Neuron (in vitro differentiated cells): Measurements from ENCODE around the gene XPNPEP2.

ENCODE experiments used
- H2AFZ ChIP-seq: one replicate; pipeline ENCODE4 v1.6.1; 2013; ENCODE audit warnings: low read depth, mild to moderate bottlenecking, inconsistent platforms, low read length, moderate library complexity
- H3K27me3 ChIP-seq: one replicate; pipeline ENCODE4 v1.6.1; 2013; ENCODE audit warnings: low read length; ENCODE audit not compliant: insufficient read depth
- H3K36me3 ChIP-seq: one replicate; pipeline ENCODE4 v1.6.1; 2013; ENCODE audit warnings: low read length; ENCODE audit not compliant: insufficient read depth
- H3K4me1 ChIP-seq: one replicate; pipeline ENCODE4 v1.6.1; 2013; ENCODE audit warnings: low read length; ENCODE audit not compliant: insufficient read depth
- H3K4me3 ChIP-seq: 2 replicates; pipeline ENCODE4 v1.5.1; 2013; ENCODE audit warnings: mild to moderate bottlenecking, low read length, moderate library complexity
- H3K9me3 ChIP-seq: one replicate; pipeline ENCODE4 v1.6.1; 2013; ENCODE audit warnings: low read length

XPNPEP2 gene

DNA sequence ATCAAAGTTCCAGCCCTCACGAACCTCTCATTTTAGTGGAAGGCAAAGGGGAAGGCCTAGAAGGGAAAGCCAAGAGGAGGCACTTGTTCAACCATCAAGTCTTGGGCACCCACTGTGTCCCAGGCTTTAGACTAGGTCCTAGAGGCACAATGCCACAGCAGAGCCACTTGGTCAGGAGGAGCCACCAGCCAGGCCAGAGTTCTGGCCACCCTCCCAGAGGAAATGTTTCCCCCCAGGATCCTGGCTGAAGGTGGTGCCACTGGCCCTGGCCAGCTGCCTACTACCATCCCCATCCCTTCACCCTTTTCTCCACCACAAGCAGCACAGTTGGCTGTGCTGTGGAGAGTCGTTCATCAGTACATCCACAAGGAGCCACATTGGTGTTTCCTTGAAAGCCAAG lies 34.3 kb upstream of the XPNPEP2 start:
- H3K36me3 ChIP-seq: no peaks in the 10 kb centered on the region
- H3K27me3 ChIP-seq: no peaks in the 10 kb centered on the region
- no peaks in the 10 kb centered on the region for H3K9me3 ChIP-seq
- no peaks in the 10 kb centered on the region for H3K4me1 ChIP-seq
- no peak overlapping the region for H3K4me3 ChIP-seq
- no peak overlapping the region for H2AFZ ChIP-seq

DNA sequence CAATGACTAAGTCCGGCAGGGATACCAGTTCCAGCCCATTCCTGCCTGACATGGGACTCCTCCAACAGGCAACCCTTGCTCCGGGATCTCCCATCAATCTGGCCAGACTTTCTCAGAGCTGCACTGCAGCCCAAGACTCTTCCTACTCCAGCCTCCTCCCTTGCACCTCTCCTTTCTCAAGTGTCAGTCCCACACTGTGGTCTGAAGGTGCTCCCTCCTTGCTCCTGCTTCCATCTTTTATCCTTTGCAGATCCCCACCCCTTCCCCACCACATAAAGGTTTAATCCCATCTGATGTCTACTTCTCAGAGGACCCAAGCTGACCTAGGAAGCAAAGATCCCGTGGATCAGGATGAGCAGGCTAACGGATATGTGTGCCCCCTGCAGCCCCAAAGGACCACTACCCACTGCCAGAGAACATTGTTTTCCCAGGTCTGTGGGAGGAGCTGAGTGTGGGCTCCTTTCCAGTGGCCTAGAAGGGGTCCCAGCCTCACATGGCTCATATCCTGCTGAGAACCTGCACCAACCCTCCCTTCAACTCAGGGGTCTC lies 33.3 kb upstream of the XPNPEP2 start:
- Histone ChIP-seq H3K9me3 (no peaks in the 10 kb centered on the region), H3K27me3 (no peaks in the 10 kb centered on the region), H3K36me3 (no peaks in the 10 kb centered on the region), H3K4me1 (no peaks in the 10 kb centered on the region), H3K4me3 (no peak overlapping the region), H2AFZ (no peak overlapping the region)

DNA sequence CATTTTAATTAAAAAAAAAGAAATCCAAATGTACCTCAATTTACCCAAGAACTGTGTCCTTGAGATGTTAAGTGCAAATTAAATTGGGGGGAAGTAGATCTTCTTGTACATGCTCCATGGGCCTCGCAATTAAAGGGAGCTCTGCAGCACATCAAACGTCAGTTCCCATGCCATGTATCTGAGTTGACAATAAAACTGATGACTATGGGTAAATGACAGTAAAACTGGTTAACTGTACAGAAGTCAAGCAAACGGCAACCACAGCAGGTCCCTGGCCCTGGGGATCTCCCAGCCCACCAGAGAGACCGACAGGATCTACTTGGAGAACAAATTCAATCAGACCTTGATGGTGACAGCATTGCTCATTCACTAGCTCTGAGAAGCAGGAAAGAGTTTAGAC lies 32.8 kb upstream of the XPNPEP2 start:
- no peak overlapping the region for H2AFZ ChIP-seq
- H3K9me3 ChIP-seq: no peaks in the 10 kb centered on the region
- H3K27me3 ChIP-seq: no peaks in the 10 kb centered on the region
- H3K4me1 ChIP-seq: no peaks in the 10 kb centered on the region
- H3K4me3 ChIP-seq: no peak overlapping the region
- no peaks in the 10 kb centered on the region for H3K36me3 ChIP-seq

DNA sequence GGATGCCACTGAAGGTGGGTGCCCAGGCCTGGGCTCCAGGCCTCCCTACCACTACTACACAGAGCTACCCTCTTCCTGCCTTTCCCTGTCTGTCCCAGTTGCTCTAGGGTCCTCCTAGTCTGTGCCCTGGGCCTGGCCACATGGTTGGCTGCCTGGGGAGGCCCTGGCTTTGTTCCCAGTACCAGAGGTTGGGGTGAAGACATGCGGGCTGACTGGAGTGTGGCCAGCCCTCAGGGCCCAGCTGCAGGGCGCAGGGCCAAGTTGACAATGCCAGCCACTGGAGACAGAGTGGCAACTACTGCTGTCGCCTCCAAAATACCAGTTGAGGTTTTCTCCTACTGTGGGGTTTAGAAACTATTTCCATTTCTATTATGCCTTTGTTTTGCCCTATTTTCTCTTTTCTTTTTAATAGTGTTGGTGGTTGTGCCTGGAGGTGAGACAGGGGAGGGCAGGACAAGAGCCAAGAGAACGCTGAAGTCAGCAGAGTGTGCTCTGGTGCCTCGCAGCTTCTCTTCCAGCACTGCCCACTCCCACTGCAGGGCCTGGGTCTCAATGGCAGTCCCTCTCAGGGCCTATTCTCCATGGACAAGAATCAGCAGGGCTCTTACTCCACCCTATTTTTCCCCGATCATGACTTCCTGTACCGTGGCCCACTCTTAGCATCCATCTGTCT lies 32.2 kb upstream of the XPNPEP2 start:
- H3K36me3 ChIP-seq: no peaks in the 10 kb centered on the region
- H2AFZ ChIP-seq: no peak overlapping the region
- no peaks in the 10 kb centered on the region for H3K4me1 ChIP-seq
- H3K9me3 ChIP-seq: no peaks in the 10 kb centered on the region
- no peaks in the 10 kb centered on the region for H3K27me3 ChIP-seq
- H3K4me3 ChIP-seq: no peak overlapping the region

DNA sequence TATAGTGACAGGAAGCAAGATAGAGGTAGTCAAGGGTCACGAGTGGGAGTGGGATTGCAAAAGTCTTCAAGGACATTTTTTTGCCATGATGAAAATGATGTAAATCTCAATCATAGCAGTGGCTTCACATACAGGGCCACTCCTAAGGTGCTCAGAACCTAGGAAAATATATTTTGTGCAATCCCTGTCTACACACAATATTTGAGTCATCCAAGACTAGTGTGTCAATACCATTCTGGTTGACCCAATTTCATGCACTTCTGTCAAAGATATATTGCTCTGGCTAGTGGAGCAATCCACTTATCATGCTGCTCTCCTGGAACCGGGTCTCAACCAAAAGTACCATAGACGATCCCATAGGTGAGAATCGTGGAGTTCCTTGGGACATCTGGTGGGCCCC lies 24.2 kb upstream of the XPNPEP2 start:
- Histone ChIP-seq H3K4me1 (no peaks in the 10 kb centered on the region), H3K27me3 (no peaks in the 10 kb centered on the region), H3K9me3 (no peaks in the 10 kb centered on the region), H3K4me3 (no peak overlapping the region), H2AFZ (no peak overlapping the region), H3K36me3 (no peaks in the 10 kb centered on the region)

DNA sequence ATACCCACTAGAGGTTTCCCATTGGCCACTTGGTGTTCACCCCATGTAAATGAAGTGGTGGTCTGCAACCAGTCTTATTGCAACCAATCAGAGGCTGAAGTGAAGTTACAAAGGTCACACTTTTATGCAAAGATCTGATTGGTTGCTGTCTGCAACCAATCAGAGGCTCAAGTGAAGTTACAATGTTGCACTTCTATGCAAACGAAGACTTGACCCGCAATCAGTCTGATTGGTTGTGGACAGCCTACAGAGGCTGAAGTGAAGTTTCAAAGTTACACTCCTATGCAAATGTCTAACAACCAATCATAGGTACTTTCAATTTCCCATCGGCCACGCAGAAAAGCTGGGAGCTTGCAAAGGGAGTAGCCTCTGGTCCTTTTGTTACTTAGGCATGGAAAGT lies 22.3 kb upstream of the XPNPEP2 start:
- no peaks in the 10 kb centered on the region for H3K36me3 ChIP-seq
- no peak overlapping the region for H2AFZ ChIP-seq
- H3K4me3 ChIP-seq: no peak overlapping the region
- no peaks in the 10 kb centered on the region for H3K4me1 ChIP-seq
- H3K9me3 ChIP-seq: no peaks in the 10 kb centered on the region
- no peaks in the 10 kb centered on the region for H3K27me3 ChIP-seq

DNA sequence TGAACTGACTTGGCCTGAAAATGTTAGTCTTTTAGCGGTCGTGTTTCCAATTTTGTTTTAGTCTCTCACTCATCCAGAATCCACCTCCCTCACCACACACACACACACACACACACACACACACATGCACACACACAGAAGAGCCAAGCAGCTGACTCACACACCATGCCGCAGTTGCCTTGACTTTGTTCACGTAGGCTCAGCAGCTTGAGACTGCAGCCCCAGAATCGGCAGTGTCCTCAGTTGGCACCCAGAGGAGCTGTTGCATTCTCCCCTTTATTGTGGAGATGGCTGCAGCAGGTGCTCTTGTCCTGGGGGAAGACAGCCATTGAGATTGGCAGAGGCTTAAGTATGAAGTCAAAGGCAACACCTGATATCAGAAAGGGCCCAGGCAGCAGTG lies 20.9 kb upstream of the XPNPEP2 start:
- H3K9me3 ChIP-seq: no peaks in the 10 kb centered on the region
- no peaks in the 10 kb centered on the region for H3K27me3 ChIP-seq
- H2AFZ ChIP-seq: no peak overlapping the region
- no peak overlapping the region for H3K4me3 ChIP-seq
- no peaks in the 10 kb centered on the region for H3K4me1 ChIP-seq
- no peaks in the 10 kb centered on the region for H3K36me3 ChIP-seq

DNA sequence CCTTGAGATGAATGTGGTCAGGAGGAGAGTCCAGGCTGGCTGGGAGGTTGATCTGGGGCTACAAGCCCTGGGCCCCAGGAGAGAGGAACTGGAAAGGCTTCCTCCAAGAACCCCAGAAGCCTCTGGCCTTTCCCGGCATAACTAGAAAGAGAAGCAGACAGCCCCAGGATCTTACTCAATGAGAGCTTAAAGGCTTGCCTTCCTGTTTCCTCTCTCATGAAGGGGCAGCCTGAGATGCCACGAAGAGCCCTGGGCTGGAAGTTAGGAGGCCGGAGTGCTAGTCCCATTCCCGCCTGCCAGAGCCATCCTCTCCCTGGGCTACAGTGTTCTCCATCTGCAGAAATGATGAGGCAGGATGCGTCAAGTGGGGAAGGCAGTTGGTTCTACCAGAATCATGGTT lies 20.1 kb upstream of the XPNPEP2 start:
- H3K36me3 ChIP-seq: no peaks in the 10 kb centered on the region
- no peak overlapping the region for H2AFZ ChIP-seq
- H3K9me3 ChIP-seq: no peaks in the 10 kb centered on the region
- H3K27me3 ChIP-seq: no peaks in the 10 kb centered on the region
- H3K4me3 ChIP-seq: no peak overlapping the region
- no peaks in the 10 kb centered on the region for H3K4me1 ChIP-seq

DNA sequence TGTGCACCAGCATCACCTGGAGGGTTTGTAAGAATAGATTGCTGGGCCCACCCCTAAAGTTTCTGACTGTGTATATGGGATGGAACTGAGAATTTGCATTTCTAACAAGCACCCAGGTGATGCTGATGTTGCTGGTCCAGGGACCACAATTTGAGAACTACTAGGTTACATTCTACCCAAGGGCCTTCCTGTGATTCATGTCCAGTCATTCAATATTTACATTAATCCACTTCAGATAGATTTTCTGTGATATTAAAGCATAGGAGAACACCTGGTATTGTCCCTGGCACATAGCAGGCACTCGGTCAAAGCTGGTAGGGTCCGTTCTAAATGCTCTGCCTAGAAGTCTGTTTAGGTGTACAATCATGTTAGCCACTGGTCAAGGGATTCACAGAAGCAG lies 19.5 kb upstream of the XPNPEP2 start:
- Histone ChIP-seq H3K4me3 (no peak overlapping the region), H2AFZ (no peak overlapping the region), H3K9me3 (no peaks in the 10 kb centered on the region), H3K36me3 (no peaks in the 10 kb centered on the region), H3K27me3 (no peaks in the 10 kb centered on the region), H3K4me1 (no peaks in the 10 kb centered on the region)

DNA sequence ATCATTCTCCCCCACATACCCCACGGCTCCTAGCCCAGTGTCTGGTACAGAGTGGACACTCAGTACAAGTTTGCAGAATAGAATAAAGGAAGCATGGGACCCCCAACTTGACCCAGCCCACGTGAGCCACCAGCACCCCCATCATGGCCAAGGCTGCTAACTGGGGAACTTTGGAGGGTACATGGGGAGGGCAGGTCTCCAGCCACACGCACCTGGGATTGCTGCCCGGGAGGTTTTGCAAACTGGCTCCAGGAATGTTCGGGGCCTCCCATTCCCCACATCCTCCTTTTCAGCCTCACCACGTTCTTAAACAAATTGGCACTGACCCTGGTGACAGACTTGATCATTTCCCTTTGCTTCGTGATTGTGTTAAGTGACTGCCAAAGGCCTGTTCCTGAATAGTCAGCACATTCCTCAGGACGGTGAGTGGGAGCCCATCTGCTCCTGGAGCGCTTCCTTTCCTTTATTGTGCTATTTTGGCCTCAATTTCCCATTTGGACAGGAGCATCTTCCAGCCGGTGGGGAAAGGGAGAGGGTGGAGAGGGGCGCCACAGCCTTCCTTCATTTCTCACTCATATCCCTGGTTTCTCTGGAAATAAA lies 18.7 kb upstream of the XPNPEP2 start:
- no peak overlapping the region for H3K4me3 ChIP-seq
- no peaks in the 10 kb centered on the region for H3K9me3 ChIP-seq
- no peaks in the 10 kb centered on the region for H3K27me3 ChIP-seq
- no peak overlapping the region for H2AFZ ChIP-seq
- no peaks in the 10 kb centered on the region for H3K36me3 ChIP-seq
- no peaks in the 10 kb centered on the region for H3K4me1 ChIP-seq

DNA sequence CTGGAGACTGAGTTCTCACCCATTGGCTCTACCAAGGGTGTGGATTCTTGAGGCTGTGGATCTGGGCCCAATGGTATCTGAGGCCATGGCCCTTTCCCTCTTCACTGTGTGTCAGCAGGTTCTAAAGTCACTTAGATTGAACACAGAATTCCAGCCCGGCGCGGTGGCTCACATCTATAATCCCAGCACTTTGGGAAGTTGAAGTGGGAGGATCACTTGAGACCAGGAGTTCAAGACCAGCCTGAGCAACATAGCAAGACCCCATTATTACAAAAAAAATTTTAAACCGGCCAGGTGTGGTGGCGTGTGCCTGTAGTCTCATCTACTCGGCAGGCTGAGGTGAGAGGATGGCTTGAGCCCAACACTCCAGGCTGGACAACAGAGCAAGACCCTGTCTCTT lies 18.0 kb upstream of the XPNPEP2 start:
- Histone ChIP-seq H3K9me3 (no peaks in the 10 kb centered on the region), H3K27me3 (no peaks in the 10 kb centered on the region), H3K36me3 (no peaks in the 10 kb centered on the region), H2AFZ (no peak overlapping the region), H3K4me1 (no peaks in the 10 kb centered on the region), H3K4me3 (no peak overlapping the region)

DNA sequence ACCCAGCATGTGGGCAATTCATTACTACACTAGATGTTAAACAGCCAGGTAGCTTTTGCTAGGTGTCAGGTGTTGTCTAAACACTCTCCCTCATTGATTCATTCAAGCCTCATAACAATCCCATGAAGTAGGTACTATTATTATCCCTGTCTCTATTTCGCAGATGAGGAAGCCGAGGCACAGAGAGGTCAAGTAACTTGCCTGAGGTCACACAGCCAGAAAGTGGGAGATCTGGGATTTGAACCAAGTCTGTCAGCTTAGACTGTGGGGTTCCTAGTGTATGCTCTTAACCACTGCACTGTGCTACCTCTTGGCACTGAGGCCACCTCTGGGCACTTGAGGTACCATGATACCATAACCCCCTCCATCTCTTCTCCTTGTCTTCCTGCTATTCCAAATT lies 17.4 kb upstream of the XPNPEP2 start:
- Histone ChIP-seq H2AFZ (no peak overlapping the region), H3K4me3 (no peak overlapping the region), H3K4me1 (no peaks in the 10 kb centered on the region), H3K9me3 (no peaks in the 10 kb centered on the region), H3K36me3 (no peaks in the 10 kb centered on the region), H3K27me3 (no peaks in the 10 kb centered on the region)

DNA sequence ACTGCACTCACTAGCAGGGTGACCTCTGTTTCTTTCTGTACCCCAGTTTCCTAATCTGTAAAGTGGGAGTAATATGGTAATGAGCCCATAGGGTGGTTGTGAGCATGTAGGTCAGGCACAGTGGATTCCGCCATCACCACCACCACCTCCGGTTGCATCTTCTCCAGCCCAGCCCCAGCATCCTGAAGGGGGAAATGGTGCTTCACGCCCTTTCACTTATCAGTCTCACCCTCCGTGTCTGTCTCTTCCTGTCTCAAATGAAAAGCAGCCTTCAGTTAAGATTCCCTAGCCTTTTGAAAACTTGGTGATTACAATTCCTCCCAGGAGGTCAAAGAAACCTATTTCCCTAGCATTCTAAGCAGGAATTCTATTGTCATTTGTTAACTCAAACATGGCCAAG lies 16.9 kb upstream of the XPNPEP2 start:
- Histone ChIP-seq H3K36me3 (no peaks in the 10 kb centered on the region), H3K4me3 (no peak overlapping the region), H3K4me1 (no peaks in the 10 kb centered on the region), H3K27me3 (no peaks in the 10 kb centered on the region), H3K9me3 (no peaks in the 10 kb centered on the region), H2AFZ (no peak overlapping the region)

DNA sequence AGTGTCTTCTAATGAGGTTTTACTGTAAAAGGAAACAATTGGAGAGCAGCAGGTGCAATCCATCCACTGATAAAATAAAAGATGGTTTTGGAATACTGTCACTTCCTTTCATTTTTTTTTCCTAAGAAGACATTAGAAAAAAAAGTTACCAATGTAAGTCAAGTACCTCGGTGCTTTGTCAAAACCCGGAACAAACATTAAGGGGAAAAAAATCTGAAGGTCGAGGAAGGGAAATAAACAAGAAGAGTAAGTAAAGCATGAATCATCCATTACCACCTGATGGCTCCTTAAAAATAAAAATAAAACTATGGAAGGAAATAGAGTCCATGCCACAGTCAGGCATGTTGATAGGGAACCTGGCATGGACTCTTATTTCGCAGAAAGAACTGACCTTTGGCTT lies 15.3 kb upstream of the XPNPEP2 start:
- H2AFZ ChIP-seq: no peak overlapping the region
- no peaks in the 10 kb centered on the region for H3K36me3 ChIP-seq
- no peaks in the 10 kb centered on the region for H3K9me3 ChIP-seq
- H3K4me3 ChIP-seq: no peak overlapping the region
- no peaks in the 10 kb centered on the region for H3K4me1 ChIP-seq
- no peaks in the 10 kb centered on the region for H3K27me3 ChIP-seq
